H54 (cell line): Measurements from ENCODE around the gene BBS9.

Source experiments
- DNase-seq: peaks from one replicate; pipeline ENCODE4 v3.0.0; 2011; ENCODE audit warnings: low spot score, mixed read lengths; ENCODE audit not compliant: insufficient read length
- FAIRE-seq: peaks from 3 replicates; lab custom pipeline; 2011; peaks lifted over from hg19 to GRCh38; lab: Jason Lieb, UNC
- POLR2A ChIP-seq: IDR thresholded peaks from 2 replicates; pipeline ENCODE4 v1.6.1; 2011; ENCODE audit warnings: low read depth, mild to moderate bottlenecking, low read length

Gene BBS9

GRCh38 chr7:33107136-33108066 is 22.0 kb upstream of the BBS9 start:
- DNase-seq (no peak), FAIRE-seq (no peak)
- no peak for TF ChIP-seq POLR2A

- FAIRE-seq, result no peak
These were observed 20.8 kb upstream of the BBS9 start for GRCh38 chr7:33108554-33109004.

GRCh38 chr7:33109005-33109757 is 20.2 kb upstream of the BBS9 start, which contains the start of gene RP9:
TSS of gene RP9 (minus strand) at chr7:33109404. CDS start at chr7:33109372, 32 bp downstream.
- FAIRE-seq, result no peak
- peak; percentile 89 for TF ChIP-seq POLR2A
- DNase-seq, result peak; percentile 87

More at GRCh38 chr7:33108554-33109004, 20.8 kb upstream of the BBS9 start:
- TF ChIP-seq POLR2A, result no peak
- DNase-seq, result no peak

- TF ChIP-seq POLR2A, result no peak
- FAIRE-seq, result no peak
- peak; percentile 51 for DNase-seq
These were observed 19.6 kb upstream of the BBS9 start for GRCh38 chr7:33109758-33110238.

- no peak for DNase-seq
- FAIRE-seq, result no peak
- TF ChIP-seq POLR2A, result no peak
These were observed 17.8 kb upstream of the BBS9 start for GRCh38 chr7:33111614-33112013.

GRCh38 chr7:33114976-33115375 is 14.4 kb upstream of the BBS9 start:
- FAIRE-seq (no peak), DNase-seq (no peak)
- no peak for TF ChIP-seq POLR2A

GRCh38 chr7:33118383-33118782 is 11.0 kb upstream of the BBS9 start:
- TF ChIP-seq POLR2A, result no peak
- DNase-seq, result no peak
- FAIRE-seq, result no peak

- TF ChIP-seq POLR2A, result no peak
- FAIRE-seq (no peak), DNase-seq (no peak)
These were observed 2.3 kb upstream of the BBS9 start for GRCh38 chr7:33127085-33127484.

GRCh38 chr7:33128631-33128989 is 754 bp upstream of the BBS9 start:
- no peak for TF ChIP-seq POLR2A

GRCh38 chr7:33129806-33130153 is 416 bp downstream of the BBS9 start:
- DNase-seq (no peak), FAIRE-seq (no peak)
- TF ChIP-seq POLR2A, result no peak

More at GRCh38 chr7:33128631-33128989, 754 bp upstream of the BBS9 start:
- no peak for FAIRE-seq
- no peak for DNase-seq

GRCh38 chr7:33130184-33130583 is 820 bp downstream of the BBS9 start:
- TF ChIP-seq POLR2A, result no peak
- no peak for FAIRE-seq
- no peak for DNase-seq

GRCh38 chr7:33137103-33137502 is 7.7 kb downstream of the BBS9 start:
- no peak for FAIRE-seq
- TF ChIP-seq POLR2A, result no peak
- no peak for DNase-seq

GRCh38 chr7:33142585-33142984 is 13.2 kb downstream of the BBS9 start:
- no peak for TF ChIP-seq POLR2A
- FAIRE-seq, result no peak
- DNase-seq, result no peak
